GM11168 (cell line): ENCODE measurements around the gene WFDC5.
"Not testable (repeated sequence)": the region's sequence is repeated elsewhere in the genome, so short reads cannot be mapped to it uniquely, and the experiment has no call there.

Source experiments
- in situ Hi-C: fragments of 300-500 bp; cut with MboI; formaldehyde crosslinking; loops from one replicate; pipeline ENCODE4 v1.12.0; 2022; ENCODE audit warnings: low sequenced_read_pairs; ENCODE audit not compliant: unreplicated experiment

WFDC5 gene, protein sequence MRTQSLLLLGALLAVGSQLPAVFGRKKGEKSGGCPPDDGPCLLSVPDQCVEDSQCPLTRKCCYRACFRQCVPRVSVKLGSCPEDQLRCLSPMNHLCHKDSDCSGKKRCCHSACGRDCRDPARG

DNA sequence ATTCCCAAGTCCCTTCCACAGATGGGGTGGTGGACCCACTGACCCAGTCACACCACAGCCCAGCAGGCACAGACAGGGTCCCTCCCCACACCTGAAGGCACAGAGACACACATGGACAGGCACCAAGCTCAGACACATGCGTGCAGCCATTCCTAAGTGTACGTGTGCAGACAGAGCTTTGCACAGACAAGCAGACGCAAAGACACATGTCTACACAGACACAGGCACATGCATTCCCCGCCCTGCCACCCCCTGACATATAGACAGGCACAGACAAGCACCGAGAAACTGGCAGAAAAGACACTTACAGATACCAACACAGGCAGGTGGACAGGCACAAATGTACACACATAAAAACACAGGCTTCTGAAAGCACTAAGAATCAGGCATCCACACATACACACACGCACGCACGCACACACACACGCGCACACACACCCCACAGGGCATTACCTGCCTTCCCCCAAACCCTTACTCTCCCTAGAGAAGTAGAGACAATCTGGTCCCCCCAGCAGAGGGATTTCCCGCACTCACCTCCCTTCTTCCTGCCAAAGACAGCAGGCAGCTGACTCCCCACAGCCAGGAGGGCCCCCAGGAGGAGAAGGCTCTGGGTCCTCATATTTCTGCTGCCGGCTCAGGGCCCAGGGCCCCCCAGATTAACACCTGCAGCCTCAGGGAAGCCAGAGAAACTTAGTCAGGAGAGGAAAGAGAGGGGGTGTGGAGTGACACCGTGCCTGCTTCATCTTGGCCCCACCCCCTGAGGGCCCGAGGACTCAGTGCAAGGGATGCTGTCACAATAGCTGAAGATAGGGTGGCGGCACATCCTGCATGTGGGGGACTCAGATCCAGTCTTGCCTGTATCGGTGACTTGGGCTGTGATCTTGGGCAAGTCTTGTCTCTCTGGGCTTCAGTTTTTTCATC lies at the start of gene WFDC5:
Gene WFDC5, minus strand, starts transcription at position 710 of the 921 bp plus-strand sequence. Its CDS starts 91 bp downstream, at position 619.
- in situ Hi-C loops = no loop called here

DNA sequence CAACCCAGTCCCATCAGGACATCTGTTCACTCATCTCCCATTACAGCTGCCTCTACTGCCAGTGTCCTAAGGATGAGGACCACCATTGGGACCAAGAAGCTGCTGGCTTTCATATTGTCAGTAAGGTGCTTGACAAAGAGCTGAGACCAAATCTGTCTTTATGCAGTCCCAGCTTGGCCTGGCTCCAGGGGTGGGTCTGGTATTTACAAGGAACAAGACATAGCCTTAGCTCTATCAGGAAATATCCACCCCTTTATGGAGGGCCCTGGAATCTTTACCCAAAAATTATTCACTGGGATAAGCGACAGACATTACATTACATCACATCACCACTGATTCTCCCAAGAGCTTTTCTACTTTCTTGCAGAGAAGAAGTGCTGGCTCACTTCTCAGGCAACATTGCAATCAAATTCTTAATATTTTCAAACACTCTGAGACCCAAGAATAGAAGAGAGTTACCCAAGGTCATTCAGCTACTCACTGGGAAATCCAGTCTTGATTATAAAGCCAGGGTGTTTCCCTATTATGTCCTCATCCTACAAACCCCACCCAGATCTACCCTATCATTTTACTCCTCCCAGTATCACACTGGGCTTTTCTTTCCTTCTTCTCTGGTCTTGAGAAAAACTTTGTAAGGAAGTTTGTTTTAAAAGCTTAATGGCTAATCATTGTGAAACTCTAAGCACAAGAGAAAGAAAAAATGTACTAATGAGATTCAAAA lies 48.3 kb upstream of the WFDC5 start:
- in situ Hi-C loops = no loop called here

DNA sequence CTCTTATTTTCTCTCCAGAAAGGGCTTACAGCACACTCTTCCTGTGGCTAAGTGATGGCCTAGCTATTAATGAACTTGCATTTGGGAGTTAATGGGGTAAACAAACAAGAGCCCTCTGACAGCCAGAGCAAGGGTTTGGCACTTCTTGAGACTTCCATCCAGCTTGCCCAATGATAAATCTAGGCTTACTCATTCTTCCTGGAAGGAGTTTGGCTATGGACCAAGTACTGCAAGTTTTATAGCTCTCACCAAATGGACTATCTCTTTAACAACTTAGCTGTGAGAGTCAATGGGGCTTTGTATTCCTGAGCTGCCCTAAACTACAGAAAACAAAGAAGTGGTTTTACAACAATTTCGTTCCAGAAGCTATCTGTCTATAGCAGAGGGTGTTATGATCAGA lies 43.0 kb upstream of the WFDC5 start:
- in situ Hi-C loops = no loop called here

DNA sequence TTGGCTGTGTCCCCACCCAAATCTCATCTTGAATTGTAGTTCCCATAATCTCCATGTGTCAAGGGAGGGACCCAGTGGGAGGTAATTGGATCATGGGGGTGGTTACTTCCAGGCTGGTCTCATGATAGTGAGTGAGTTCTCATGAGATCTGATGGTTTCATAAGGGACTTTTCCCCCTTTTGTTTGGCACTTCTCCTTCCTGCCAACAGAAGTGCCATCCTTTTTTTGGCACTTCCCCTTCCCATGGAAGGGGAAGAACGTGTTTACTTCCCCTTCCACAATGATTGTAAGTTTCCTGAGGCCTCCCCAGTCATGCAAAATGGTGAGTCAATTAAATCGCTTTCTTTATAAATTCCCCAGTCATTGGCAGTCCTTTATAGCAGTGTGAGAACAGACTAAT lies 41.7 kb upstream of the WFDC5 start:
- in situ Hi-C loops = no loop called here

DNA sequence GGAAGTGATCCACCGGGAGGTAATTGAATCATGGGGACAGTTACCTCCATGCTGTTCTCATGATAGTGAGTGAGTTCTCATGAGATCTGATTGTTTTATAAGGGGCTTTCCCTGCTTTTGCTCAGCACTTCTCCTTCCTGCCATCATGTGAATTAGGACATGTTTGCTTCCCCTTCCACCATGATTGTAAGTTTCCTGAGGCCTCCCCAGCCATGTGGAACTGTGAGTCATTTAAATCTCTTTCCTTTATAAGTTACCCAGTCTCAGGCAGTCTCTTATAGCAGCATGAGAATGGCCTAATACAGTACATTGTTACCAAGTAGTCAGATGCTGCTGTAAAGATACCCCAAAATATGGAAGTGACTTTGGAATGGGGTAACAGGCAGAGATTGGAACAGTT lies 39.8 kb upstream of the WFDC5 start:
- in situ Hi-C loops = not testable (repeated sequence)

DNA sequence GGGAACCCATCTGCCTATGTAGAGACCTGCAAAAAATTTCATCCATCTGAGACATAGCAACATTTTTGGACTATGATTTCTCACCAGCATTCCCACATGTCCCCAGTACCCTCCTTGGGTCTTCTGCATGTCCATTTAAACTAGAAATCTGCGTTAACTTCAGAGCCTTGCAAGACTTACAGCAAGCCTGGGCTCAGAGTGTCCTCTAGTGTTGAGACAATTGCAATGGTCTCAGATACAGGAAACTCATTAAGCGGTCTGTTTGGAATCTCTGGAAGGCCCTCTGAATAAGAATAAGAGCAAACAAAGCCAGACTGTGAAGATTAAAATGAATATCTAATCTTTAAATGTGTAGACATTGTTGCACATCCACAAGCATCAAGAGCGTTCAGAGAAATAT lies 39.2 kb upstream of the WFDC5 start:
- in situ Hi-C loops = no loop called here

DNA sequence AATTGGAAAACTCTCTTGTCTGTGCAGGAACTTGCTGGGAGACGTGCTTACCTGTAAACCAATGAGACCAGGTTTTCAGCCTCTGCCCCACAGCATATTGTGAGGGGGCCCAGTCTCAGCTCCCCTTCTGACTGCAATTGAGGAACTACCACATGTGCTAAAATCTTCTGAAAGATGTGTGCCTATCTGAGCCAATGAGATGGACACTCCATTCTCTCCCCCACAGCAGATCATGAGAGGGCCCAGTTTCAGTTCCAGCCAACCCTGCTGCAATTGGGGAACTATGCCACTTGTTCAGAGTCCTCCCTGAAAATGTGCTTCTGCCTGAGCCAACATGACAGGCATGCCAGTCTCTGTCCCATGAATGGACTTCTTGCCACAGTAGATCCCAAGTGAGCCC lies 38.8 kb upstream of the WFDC5 start:
- in situ Hi-C loops = no loop called here

DNA sequence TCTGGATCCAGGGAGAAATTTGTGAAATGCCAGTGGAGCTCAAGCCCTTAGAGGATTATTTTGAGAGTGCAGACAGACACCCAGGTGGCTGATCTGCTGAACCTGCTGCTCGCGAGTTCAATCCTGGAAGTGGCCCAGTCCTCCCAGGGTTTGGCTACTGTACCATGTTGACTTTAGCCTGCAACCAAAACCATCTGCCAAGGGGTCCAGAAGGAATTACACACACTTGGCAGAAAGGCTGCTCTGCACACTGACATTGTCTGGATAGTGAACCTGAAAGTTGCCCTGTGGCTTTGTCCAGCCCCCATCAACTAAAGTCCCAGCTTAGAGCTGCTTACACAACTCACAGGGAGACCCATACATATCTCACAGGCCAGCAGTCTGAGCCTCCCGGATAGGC lies 38.2 kb upstream of the WFDC5 start:
- in situ Hi-C loops = no loop called here

DNA sequence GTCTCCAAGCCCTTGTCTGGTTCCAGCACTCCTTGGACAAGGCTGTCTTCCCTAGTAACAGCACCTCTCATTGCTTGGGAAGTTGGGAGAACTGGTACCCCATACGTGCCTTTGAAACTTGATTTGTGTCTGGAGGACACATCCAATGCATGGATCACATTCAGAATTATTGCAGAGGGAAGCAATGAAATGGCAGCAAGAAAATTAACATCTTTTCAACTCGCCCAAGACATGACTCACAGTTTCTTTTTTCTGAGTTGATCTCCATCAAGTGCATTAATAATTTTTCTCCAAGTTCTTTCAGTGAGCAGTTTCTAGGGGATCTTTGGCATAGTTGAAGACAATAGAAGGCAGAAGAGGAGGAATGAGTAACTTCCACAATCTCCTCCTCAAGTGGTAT lies 37.4 kb upstream of the WFDC5 start:
- in situ Hi-C loops = no loop called here

DNA sequence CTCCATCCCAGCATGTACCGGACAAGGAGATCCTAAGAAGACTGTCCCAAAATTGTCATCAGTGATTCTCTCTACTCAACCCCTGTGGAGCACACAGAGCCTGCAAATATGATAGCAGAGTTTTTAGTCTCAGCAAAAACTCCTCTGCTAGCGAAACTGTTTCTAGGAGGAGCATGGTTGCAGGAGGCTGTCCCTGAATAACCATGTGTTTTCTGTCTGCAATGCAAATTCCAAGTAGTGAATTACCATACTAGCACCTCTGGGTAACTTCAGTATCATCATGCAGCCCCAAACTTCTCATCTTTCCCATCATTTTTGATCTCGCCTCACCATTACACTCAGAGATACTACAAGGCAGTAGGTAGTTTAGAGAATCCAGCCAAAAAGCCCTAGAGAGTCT lies 34.1 kb upstream of the WFDC5 start:
- in situ Hi-C loops = no loop called here

DNA sequence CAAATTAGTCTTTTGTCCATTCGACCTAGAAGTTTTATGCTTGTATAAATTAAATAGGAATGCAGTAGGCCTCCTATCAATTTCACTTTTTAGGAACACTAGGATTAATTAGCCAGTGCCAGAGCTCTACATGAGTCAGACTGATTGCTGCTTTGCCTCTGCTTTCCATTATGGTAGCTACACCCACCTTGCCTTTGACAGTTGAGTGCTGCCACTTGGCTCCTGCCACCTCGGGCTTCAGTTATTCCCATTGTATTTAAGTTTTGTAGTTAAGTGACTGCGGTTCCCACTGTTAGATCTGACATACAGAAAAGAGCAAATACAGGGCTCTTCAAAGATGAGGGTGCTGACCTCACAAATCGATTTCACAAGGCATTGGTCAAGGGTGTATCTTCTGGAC lies 25.9 kb upstream of the WFDC5 start:
- in situ Hi-C loops = no loop called here

DNA sequence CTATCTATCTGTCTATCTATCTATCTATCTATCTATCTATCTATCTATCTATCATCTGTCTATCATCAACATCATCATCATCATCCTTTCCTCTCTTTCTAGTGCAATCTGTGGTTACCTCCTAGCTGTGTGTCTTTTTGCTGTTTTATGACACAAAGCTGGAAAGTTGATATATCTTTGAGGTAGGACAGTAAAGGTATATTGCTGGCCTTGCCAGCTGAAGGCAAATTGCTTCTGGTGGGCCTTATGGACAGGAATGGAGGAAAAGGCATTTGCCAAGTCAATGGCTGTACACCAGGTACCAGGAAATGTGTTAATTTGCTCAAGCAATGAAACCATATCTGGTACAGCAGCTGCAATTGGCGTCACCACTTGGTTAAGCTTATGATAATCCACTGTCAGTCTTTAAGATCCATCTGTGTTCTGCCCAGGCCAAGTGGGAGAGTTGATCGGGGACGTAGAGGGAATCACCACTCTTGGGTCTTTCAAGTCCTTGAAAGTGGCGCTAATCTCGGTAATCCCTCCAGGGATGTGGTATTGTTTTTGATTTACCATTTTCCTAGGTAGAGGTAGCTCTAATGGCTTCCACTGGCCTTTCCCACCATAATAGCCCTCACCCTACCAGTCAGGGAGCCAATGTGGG lies 24.9 kb upstream of the WFDC5 start:
- in situ Hi-C loops = not testable (repeated sequence)

DNA sequence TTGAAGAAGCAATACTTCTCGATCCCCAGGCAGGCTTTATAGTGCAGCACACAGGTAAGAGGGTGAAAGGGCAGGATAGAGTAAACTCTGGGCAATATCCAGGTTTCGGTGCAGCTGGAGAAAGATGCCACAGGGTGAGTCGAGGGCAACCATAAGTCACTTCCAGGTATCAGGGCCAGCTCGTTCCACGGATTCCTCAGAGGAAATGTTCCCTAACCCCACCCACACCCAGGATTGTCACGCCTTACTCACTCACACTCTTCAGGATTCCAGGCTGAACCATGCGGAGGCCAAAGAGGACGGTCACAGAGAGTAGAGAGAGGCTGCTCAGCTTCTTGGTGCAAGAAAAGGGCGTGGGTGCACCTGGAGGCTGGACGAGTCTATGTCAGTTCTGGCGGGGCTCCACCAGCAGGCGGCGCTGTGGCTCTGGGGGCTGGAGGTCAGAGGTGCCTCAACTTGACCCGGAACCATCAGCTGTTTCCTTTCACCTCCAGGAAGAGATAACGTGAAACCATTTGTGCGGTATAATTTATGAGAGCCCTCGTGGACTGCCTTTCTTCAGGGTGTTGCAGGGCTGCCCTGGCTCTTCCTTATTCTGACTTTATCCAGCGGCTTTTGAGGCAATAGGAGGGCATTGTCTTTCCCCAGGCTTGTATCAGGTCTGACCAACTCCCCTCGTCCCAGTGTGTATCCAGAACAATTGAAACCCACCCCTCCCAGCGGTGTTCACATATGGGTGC lies 23.8 kb upstream of the WFDC5 start:
- in situ Hi-C loops = no loop called here

DNA sequence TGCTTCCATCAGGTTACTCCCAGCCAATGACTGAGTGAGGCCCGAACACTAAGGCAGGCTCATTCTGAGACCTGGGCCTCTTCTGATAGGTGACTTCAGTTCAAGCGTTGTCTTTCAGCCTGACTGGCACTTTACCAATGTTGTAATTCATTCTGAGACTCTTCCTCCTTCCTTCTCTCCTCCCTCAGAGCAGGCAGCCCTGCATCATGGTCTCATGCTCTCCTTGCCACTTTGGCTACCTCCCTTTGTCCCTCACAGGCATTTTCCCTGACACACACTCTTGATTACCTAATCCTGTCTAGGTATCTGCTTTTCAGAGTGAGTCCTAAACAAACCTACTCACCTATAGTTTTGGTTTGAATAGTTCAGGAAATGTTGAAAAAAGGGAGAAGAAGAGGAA lies 21.9 kb upstream of the WFDC5 start:
- in situ Hi-C loops = no loop called here

DNA sequence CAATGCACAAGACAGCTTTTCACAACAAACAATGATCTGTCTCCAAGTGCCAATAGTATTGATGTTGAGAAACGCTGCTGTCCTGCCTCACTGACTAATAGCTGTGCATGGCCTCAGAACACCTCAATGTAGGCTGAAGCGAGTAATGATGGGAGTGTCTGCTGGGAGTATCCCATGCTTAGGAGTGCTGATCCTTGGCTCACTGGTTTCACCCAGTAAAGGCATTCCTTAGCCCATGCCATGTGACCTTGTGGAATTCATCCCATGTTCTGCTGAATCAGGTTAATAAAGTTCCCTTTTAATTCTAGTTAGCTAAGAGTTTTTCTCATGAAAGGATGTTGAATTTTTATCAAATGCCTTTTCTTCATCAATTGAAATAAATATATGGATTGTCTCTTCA lies 13.1 kb upstream of the WFDC5 start:
- in situ Hi-C loops = no loop called here

DNA sequence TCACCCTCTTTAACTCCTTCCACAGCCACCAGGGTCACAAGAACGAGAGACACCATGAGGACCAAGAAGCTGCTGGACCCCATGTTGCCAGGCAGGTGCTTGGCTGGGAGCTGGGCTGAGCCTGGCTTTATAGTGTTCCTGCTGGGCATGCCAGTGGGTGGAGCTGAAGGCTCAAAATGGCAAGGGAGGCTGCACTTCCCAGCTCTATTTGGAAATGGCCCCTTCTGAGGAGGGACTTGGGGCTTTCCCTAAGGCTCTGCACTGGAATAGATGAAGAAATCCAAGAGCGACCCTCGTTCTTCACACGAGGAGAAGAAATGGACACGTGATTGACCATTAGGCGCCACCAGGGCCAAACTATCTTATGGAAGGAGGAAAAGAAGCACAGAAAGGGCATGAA lies 9.4 kb upstream of the WFDC5 start, which contains the start of gene WFDC12:
Gene WFDC12, minus strand, starts transcription at position 101 of the 400 bp plus-strand sequence. Its CDS starts 18 bp downstream, at position 83.
- in situ Hi-C loops = loop anchor here (5.0 kb wide), 1 partner anchor 98 kb away; the partner anchor contains the start of gene SEMG2

DNA sequence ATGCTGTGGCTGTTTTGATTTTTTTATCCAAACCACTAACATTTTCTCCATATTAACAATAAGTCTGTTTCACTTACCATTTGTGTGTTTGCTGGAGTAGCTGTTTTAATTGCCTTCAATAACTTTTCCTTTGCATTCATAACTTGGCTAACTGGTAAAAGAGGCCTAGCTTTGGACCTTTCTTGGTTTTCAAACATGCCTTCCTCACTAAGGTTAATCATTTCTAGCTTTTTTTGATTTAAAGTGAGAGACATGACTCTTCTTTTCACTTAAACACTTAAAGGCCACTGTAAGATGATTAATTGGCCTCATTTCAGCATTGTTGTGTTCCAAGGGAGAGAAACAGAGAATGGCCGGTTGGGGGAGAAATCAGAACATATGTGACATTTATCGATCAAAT lies 6.4 kb upstream of the WFDC5 start:
- in situ Hi-C loops = loop anchor here (5.0 kb wide), 1 partner anchor 101 kb away; the partner anchor contains the start of gene SEMG2

DNA sequence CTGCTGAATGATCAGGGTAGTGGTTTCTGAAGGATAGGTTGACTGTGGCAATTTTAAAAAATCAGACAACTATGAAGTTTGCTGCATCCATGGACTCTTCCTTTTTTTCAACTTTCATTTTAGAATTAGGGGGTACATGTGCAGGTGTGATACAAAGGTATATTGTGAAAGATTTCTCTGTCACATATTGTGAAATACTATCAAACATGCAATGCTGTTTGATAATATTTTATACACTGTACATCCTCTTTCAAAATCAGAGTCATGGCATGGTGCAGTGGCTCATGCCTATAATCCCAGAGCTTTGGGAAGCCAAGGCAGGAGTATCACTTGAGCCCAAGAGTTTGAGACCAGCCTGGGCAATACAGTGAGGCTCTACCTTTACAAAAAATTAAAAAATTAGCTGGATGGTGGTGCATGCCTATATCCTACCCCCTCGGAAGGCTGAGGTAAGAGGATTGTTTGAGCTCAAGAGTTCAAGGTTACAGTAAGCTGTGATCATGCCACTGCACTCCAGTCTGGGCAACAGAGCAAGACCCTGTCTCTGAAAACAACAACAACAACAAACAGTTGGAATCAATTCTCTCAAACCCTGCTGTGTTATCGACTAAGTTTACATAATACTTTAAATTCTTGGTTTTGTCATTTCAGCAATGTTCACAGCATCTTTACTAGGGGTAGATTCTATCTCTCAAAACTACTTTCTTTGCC lies 4.7 kb upstream of the WFDC5 start:
- in situ Hi-C loops = loop anchor here (5.0 kb wide), 1 partner anchor 103 kb away; the partner anchor contains the start of gene SEMG2

DNA sequence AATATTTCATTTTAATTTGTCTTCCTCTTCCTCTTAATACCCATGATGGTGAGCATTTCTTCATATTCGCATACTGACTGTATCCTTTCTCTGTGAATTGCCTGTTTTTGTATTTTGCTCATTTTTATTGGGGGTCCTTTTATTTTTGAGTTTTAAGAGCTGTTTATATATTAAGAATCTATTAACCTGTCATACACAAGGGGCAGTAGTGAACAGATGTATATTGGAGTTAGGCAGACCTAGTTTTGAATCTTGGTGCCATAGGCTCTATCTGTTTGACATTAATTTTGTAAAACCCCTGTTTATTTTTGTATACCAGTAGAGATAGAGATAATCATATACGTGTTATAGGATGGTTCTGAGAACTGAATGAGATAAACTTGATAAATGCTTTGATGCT lies 3.1 kb upstream of the WFDC5 start:
- in situ Hi-C loops = no loop called here
